COLO668 (cell line): ENCODE results near the gene DCAKD.

Experiments
- DNase-seq: peaks from one replicate; lab custom pipeline; 2025; ENCODE audit not compliant: unreplicated experiment; lab: John Stamatoyannopoulos, UW

DCAKD gene

GRCh38 chr17:44977065-44977464, 74.4 kb downstream of the DCAKD start:
- DNase-seq = no peak

DNA sequence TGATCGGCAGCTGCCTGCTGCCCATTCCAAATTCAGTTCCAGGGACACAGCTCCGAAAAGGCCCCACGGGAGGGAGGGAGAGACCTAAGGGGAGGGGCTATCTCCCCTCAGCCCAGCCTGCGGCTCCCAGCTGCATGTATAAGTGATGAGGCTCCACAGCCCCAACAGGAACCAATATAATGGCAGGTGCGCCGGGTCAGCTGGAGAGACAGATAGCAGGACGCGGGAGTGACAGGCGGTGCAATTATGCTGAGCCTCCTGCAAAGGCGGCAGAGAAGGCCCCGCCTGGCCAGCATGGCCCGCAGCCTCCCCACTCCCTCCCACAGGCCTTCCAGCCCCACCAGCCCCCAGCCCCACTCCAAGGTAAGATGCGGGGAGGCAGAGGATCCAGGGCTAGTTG, 75.2 kb downstream of the DCAKD start:
- peak; percentile 46 for DNase-seq
